Lung (tissue), 12 donors: ENCODE measurements around the gene PAIP1. TPM values are rescaled to one million over a fixed set of nuclear protein-coding genes. Genes with fewer than 3 reads are reported as not detected.

ENCODE experiments used
- ATAC-seq: fragments of 200-7000 bp; cut with Tn5 transposase; one replicate; pipeline ENCODE4 v1.9.1; 2020; ENCODE audit warnings: moderate number of reproducible peaks; ENCODE audit not compliant: insufficient read depth, low FRiP score
- DNase-seq, 3 donors: peaks; one replicate each; pipeline ENCODE4 v3.0.0-alpha.2; 2013 to 2017
- H3K27ac ChIP-seq, 2 donors: one replicate each; pipeline ENCODE4 v1.5.1; 2013; ENCODE audit warnings: mild to moderate bottlenecking in 2 of 2, moderate library complexity in 2 of 2, control low read depth in 1 of 2, inconsistent platforms in 1 of 2, low read depth in 1 of 2, low read length in 1 of 2
- H3K27me3 ChIP-seq, 3 donors: one replicate each; pipeline ENCODE4 v1.5.1; 2013; ENCODE audit warnings: low read length in 2 of 3; ENCODE audit not compliant: control insufficient read depth in 3 of 3, insufficient read depth in 3 of 3
- H3K36me3 ChIP-seq, 4 donors: one replicate each; pipeline ENCODE4 v1.5.1; 2013; ENCODE audit warnings: low read length in 4 of 4, mild to moderate bottlenecking in 1 of 4, moderate library complexity in 1 of 4; ENCODE audit not compliant: control insufficient read depth in 4 of 4, insufficient read depth in 4 of 4
- H3K4me1 ChIP-seq, 5 donors: one replicate each; pipeline ENCODE4 v1.5.1; 2013; ENCODE audit warnings: low read length in 5 of 5, mild to moderate bottlenecking in 2 of 5, moderate library complexity in 1 of 5; ENCODE audit not compliant: control insufficient read depth in 5 of 5, insufficient read depth in 5 of 5
- H3K4me3 ChIP-seq: one replicate; pipeline ENCODE4 v1.5.1; 2013; ENCODE audit warnings: mild to moderate bottlenecking, control low read depth, moderate library complexity
- H3K9ac ChIP-seq, 2 donors: one replicate each; pipeline ENCODE4 v1.5.1; 2013; ENCODE audit warnings: low read length in 2 of 2, control low read depth in 1 of 2; ENCODE audit not compliant: insufficient read depth in 1 of 2
- H3K9me3 ChIP-seq, 4 donors: one replicate each; pipeline ENCODE4 v1.5.1; 2013; ENCODE audit warnings: low read length in 3 of 4, mild to moderate bottlenecking in 1 of 4, moderate library complexity in 1 of 4; ENCODE audit not compliant: control insufficient read depth in 4 of 4, insufficient read depth in 3 of 4
- WGBS, 2 donors: extraction: QIAGEN DNeasy Blood & Tissue Kit; methylation state at CpG; one replicate each; pipeline ENCODE4 v1.1.7; 2013; 5-methylcytosine and 5-hydroxymethylcytosine counted together
- polyA plus RNA-seq, 2 donors: library from polyadenylated mRNA; stranded (reverse); fragments of 200-250 nt; gene quantifications; one replicate each; pipeline ENCODE4 v1.2.1, GENCODE V29; 2013
- total RNA-seq, 2 donors: library from RNA; depleted of rRNA in 1 of 2; stranded (reverse); fragments of >200 nt in 1 of 2; gene quantifications; one replicate each; pipeline ENCODE4 v1.2.1, GENCODE V29; 2014 to 2021
- TF ChIP-seq, protein P1 (sequence below): IDR thresholded peaks from 2 replicates; pipeline ENCODE4 v1.5.1; 2012; ENCODE audit warnings: mild to moderate bottlenecking; ENCODE audit errors: control extremely low read depth, extremely low read depth
- donor health status: control.
- donor health status: control.
- donor health status: Bipolar disorder and iron deficiency.
- donor health status: healthy.
- donor health status: DM: yes; HTN: yes; CAD: no.

The PAIP1 gene
- total and polyA plus RNA-seq, 4 donors = 46.1 to 91.1 (median 55.0) TPM

DNA sequence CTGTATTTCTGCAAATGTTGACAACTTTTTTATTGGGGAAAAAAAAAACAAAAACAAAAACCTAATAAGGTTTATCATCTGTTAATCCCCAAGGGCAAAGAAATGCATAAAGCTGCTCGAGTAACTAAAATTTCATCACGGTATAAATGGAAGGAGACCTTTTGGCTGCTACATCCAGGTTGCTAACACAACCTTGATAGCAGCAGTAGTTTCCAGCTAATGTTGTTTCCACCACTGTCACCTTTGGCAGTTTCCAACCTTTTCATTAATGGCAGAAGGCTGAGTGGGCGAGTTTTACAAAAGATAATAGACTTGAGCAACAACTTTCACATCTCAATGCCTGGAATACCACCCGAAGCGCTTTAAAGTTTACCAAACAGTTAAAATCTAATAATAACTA is 8.5 kb downstream of the PAIP1 start:
- DNase-seq (no peak), ATAC-seq (no peak)
- Histone ChIP-seq H3K36me3 (peaks cover 16 to 46% (median 37%) of the 10 kb centered on the region in 4 donors), H3K4me1 (peaks cover 0 to 17% (median 3%) of the 10 kb centered on the region in 5 donors), H3K9me3 (no peaks in the 10 kb centered on the region), H3K9ac (no peak overlapping the region), H3K4me3 (no peak overlapping the region), H3K27ac (no peak overlapping the region), H3K27me3 (no peaks in the 10 kb centered on the region)
- WGBS, 2 donors = 90 to 92% methylated on average over 5 of the region's 5 CpGs
- TF ChIP-seq, protein P1, sequence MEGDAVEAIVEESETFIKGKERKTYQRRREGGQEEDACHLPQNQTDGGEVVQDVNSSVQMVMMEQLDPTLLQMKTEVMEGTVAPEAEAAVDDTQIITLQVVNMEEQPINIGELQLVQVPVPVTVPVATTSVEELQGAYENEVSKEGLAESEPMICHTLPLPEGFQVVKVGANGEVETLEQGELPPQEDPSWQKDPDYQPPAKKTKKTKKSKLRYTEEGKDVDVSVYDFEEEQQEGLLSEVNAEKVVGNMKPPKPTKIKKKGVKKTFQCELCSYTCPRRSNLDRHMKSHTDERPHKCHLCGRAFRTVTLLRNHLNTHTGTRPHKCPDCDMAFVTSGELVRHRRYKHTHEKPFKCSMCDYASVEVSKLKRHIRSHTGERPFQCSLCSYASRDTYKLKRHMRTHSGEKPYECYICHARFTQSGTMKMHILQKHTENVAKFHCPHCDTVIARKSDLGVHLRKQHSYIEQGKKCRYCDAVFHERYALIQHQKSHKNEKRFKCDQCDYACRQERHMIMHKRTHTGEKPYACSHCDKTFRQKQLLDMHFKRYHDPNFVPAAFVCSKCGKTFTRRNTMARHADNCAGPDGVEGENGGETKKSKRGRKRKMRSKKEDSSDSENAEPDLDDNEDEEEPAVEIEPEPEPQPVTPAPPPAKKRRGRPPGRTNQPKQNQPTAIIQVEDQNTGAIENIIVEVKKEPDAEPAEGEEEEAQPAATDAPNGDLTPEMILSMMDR = no peak

DNA sequence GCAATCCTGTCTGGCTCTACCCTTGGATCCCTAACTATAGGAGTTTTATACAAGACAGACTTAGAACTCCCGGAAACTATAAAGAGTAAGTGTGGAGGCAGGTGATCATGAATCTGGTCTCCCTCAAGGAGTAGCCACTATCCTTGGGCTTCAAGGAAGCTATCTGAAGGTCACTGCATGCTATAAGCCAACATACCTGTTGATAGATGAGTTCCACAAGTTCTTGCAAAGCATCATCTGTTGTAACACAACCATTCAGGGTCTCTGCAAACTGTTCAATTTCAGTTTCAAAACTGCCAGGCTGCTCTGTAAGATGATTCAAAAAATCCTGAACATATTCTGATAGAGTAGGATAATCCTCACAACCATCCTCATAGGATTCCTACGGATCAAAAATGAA is 9.3 kb downstream of the PAIP1 start:
- Histone ChIP-seq H3K27ac (no peak overlapping the region), H3K4me1 (peaks cover 0 to 9% (median 0%) of the 10 kb centered on the region in 5 donors), H3K9me3 (no peaks in the 10 kb centered on the region), H3K9ac (no peak overlapping the region), H3K27me3 (no peaks in the 10 kb centered on the region), H3K36me3 (peaks cover 18 to 44% (median 34%) of the 10 kb centered on the region in 4 donors), H3K4me3 (no peak overlapping the region)
- no peak for ATAC-seq
- WGBS, 2 donors = 97 to 98% methylated on average over 2 of the region's 2 CpGs
- no peak for DNase-seq
- TF ChIP-seq, protein P1 = no peak

DNA sequence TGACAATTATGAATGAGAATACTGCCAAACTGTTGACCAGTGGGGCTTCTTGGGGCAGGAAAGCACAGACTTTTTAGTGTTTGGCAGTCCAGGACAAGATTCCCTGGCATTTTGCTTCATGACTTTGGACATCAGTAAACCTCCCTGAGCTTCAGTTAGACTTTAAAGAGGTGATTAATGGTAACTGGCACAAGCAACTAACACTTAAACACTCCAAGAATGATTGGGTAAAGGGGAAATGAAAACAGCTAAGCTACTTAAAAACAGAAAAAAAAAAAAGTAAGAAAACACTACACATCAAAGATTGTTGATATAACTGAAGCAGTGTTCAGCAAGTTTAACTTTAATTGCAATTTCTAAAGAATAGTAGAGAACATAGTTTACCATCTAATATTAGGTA is 13.4 kb downstream of the PAIP1 start:
- TF ChIP-seq, protein P1 = no peak
- H3K4me3 ChIP-seq = no peak overlapping the region
- peaks cover 18 to 50% (median 33%) of the 10 kb centered on the region in 4 donors for H3K36me3 ChIP-seq
- no peak for ATAC-seq
- H3K9me3 ChIP-seq = no peaks in the 10 kb centered on the region
- H3K4me1 ChIP-seq = peaks cover 0 to 3% (median 0%) of the 10 kb centered on the region in 5 donors
- no peaks in the 10 kb centered on the region for H3K27me3 ChIP-seq
- no peak overlapping the region for H3K27ac ChIP-seq
- no peak overlapping the region for H3K9ac ChIP-seq
- no peak for DNase-seq

DNA sequence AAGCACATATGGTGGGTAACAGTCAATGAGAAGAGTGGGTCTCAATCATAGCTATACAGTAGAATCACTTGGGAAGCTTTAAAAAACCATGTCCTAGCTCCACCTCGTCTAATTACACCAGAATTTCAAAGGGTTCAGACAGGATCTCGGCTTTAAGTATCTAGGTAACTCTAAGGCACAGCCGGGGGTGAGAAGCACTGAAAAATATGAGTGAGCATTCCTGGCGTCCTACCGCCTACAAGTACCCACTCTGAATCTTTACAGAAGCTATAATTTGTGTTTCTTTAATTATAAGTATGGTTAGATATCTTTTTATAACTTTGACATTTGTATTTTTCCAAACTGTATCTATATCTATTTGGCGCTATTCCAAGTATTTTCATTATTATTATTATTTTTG is 16.1 kb downstream of the PAIP1 start:
- Histone ChIP-seq H3K4me1 (peaks cover 0 to 2% (median 0%) of the 10 kb centered on the region in 5 donors), H3K4me3 (no peak overlapping the region), H3K27me3 (no peaks in the 10 kb centered on the region), H3K9ac (no peak overlapping the region), H3K9me3 (no peaks in the 10 kb centered on the region), H3K27ac (no peak overlapping the region), H3K36me3 (peaks cover 13 to 38% (median 23%) of the 10 kb centered on the region in 4 donors)
- ATAC-seq (no peak), DNase-seq (no peak)
- 88 to 96% methylated on average over 6 of the region's 6 CpGs for WGBS, 2 donors
- TF ChIP-seq, protein P1 = no peak
